Thyroid gland (tissue), 4 donors: Measurements from ENCODE around the gene ZNF507. TPM values are rescaled to one million over a fixed set of nuclear protein-coding genes. Genes with fewer than 3 reads are reported as not detected.
A peak's percentile ranks its signal among the peaks of the same experiment; 100 is the strongest.

Experiments used
- DNase-seq, 2 donors: peaks; one replicate each; pipeline ENCODE4 v3.0.0-alpha.2; 2019
- H3K27ac ChIP-seq, 3 donors: fragments of 200-600 bp; sonication (generic); 1 replicate in 2 of 3; 2 replicates in 1 of 3; pipeline ENCODE4 v1.5.1; 2016 to 2019; ENCODE audit warnings: mild to moderate bottlenecking in 1 of 3, moderate library complexity in 1 of 3
- H3K27me3 ChIP-seq: fragments of 200-600 bp; sonication (generic); one replicate; pipeline ENCODE4 v1.5.1; 2019
- H3K36me3 ChIP-seq, 2 donors: fragments of 200-600 bp; sonication (generic); one replicate each; pipeline ENCODE4 v1.5.1; 2016 to 2019
- H3K4me1 ChIP-seq, 2 donors: fragments of 200-600 bp; sonication (generic); one replicate each; pipeline ENCODE4 v1.5.1; 2017 to 2019
- H3K4me3 ChIP-seq, 3 donors: fragments of 200-600 bp; sonication (generic); replicated peaks in 1 of 3; 1 replicate in 2 of 3; 2 replicates in 1 of 3; pipeline ENCODE4 v1.5.1; 2016; ENCODE audit warnings: mild to moderate bottlenecking in 1 of 3
- H3K9me3 ChIP-seq: fragments of 200-600 bp; sonication (generic); one replicate; pipeline ENCODE4 v1.5.1; 2017
- POLR2A ChIP-seq, 2 donors: fragments of 450-650 bp; IDR thresholded peaks; one replicate each; pipeline ENCODE4 v1.6.1; 2017; ENCODE audit warnings: antibody characterized with exemption in 2 of 2, mild to moderate bottlenecking in 2 of 2, moderate library complexity in 1 of 2
- whole genome bisulfite sequencing, 2 donors: methylation state at CpG; one replicate each; pipeline ENCODE4 v1.1.5; 2017; 5-methylcytosine and 5-hydroxymethylcytosine counted together
- intact Hi-C: fragments of 100-400 bp; cut with DNase I; formaldehyde crosslinking; loops from one replicate; pipeline ENCODE4 v1.15.1; 2023
- total RNA-seq, 4 donors: library from RNA; depleted of rRNA; stranded (reverse); fragments of >200 nt; gene quantifications; one replicate each; pipeline ENCODE4 v1.2.3, GENCODE V29; 2016
- TF ChIP-seq, protein P1 (sequence below), 6 experiments: fragments of 200-600 bp in 3 of 6; fragments of 450-650 bp in 3 of 6; sonication (generic) in 3 of 6; IDR thresholded peaks; one replicate each; pipeline ENCODE4 v1.5.1; 2016 to 2019; ENCODE audit warnings: antibody characterized with exemption in 6 of 6, mild to moderate bottlenecking in 2 of 6, inconsistent platforms in 1 of 6, moderate library complexity in 1 of 6

The ZNF507 gene
- total RNA-seq, 4 donors from 2014 or later: 28.6 to 46.9 (median 38.0) TPM

GRCh38 chr19:32333227-32333626 lies 12.2 kb upstream of the ZNF507 start:
- Histone ChIP-seq H3K27ac (no peak overlapping the region), H3K27me3 (no peaks in the 10 kb centered on the region), H3K4me1 (no peaks in the 10 kb centered on the region), H3K4me3 (no peak overlapping the region), H3K36me3 (no peaks in the 10 kb centered on the region), H3K9me3 (no peaks in the 10 kb centered on the region)
- TF ChIP-seq POLR2A (IDR thresholded peaks at IDR 0.05): no peak
- TF ChIP-seq, protein P1, sequence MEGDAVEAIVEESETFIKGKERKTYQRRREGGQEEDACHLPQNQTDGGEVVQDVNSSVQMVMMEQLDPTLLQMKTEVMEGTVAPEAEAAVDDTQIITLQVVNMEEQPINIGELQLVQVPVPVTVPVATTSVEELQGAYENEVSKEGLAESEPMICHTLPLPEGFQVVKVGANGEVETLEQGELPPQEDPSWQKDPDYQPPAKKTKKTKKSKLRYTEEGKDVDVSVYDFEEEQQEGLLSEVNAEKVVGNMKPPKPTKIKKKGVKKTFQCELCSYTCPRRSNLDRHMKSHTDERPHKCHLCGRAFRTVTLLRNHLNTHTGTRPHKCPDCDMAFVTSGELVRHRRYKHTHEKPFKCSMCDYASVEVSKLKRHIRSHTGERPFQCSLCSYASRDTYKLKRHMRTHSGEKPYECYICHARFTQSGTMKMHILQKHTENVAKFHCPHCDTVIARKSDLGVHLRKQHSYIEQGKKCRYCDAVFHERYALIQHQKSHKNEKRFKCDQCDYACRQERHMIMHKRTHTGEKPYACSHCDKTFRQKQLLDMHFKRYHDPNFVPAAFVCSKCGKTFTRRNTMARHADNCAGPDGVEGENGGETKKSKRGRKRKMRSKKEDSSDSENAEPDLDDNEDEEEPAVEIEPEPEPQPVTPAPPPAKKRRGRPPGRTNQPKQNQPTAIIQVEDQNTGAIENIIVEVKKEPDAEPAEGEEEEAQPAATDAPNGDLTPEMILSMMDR (IDR thresholded peaks at IDR 0.05): no peak
- intact Hi-C loops: loop anchor here (10.0 kb wide), 1 partner anchor 232 kb away; no protein-coding TSS in a partner anchor
- DNase-seq: no peak
- WGBS, 2 donors: 70 to 75% methylated on average over 5 of the region's 5 CpGs

DNA sequence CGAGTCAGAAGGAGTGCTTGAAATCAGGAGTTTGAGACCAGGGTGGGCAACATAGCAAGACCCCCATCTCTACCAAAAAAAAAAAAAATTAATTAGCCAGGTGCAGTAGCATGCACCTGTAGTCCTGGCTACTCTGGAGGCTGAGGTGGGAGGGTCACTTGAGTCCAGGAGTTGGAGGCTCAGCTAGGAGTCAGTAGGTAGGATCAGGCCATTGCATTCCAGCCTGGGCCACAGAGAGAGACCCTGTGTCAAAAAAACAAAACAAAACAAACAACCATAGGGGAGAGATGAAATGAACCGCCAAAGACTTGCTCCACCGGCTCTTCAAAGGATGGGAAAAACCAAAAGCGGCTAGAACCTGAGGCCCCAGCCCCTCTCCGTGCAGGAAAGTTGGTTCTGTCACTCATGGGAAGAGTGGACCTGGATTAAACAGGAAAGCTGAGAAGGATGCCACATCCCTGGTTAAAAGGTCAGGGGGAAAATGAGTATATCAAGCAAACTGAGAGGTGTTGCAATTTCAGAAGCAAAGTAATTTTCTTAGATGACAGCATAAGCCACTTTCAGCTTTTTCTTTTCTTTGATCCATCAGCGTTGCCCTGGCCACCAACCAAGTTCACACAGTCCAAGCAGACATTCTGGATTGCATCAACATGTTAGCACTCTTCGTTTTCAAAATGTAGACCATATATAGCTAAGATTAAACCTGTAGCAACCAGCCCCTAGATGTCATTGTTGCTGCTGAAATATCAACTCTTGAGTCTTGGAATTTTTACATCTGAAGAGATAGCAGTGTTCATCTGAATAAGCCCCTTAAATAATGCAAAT lies 8.9 kb upstream of the ZNF507 start:
- no peak overlapping the region for H3K27ac ChIP-seq
- H3K4me3 ChIP-seq: no peak overlapping the region
- WGBS, 2 donors: 41 to 45% methylated on average over 7 of the region's 7 CpGs
- H3K27me3 ChIP-seq: no peaks in the 10 kb centered on the region
- H3K9me3 ChIP-seq: no peaks in the 10 kb centered on the region
- H3K4me1 ChIP-seq: no peaks in the 10 kb centered on the region
- no peak for TF ChIP-seq POLR2A (IDR thresholded peaks at IDR 0.05)
- TF ChIP-seq, protein P1 (IDR thresholded peaks at IDR 0.05): peak in 1 of 6 experiments; percentile 13
- intact Hi-C loops: loop anchor here (10.0 kb wide), 1 partner anchor 228 kb away; no protein-coding TSS in a partner anchor
- no peak for DNase-seq
- no peaks in the 10 kb centered on the region for H3K36me3 ChIP-seq

- TF ChIP-seq, protein P1 (IDR thresholded peaks at IDR 0.05): no peak
- TF ChIP-seq POLR2A (IDR thresholded peaks at IDR 0.05): no peak
- DNase-seq: no peak
- Histone ChIP-seq H3K36me3 (no peaks in the 10 kb centered on the region), H3K27ac (no peak overlapping the region), H3K4me1 (no peaks in the 10 kb centered on the region), H3K27me3 (no peaks in the 10 kb centered on the region), H3K4me3 (no peak overlapping the region), H3K9me3 (no peaks in the 10 kb centered on the region)
- intact Hi-C loops: loop anchor here (10.0 kb wide), 1 partner anchor 228 kb away; no protein-coding TSS in a partner anchor
- 88 to 89% methylated on average over 19 of the region's 19 CpGs for WGBS, 2 donors
These were observed 8.2 kb upstream of the ZNF507 start for GRCh38 chr19:32337084-32337808.

DNA sequence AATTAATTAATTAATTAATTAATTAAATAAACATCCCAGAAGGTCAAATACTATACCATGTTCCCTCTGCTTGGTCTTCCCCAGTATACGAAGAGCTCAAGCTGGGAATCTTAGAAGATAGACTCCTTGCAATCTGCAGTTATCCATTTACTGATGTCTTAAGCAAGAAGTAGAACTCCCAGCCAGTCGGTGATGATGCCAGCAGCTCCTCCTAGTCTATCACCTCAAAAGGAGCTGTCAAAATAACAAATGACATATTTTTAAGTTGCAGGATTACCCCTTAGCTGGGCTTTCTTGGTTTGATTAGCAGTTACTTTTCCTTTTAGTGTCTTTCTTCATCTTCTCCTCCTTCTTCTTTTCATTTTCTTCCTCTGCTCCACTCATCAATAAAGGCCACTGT lies 6.0 kb upstream of the ZNF507 start:
- DNase-seq: no peak
- TF ChIP-seq POLR2A (IDR thresholded peaks at IDR 0.05): no peak
- TF ChIP-seq, protein P1 (IDR thresholded peaks at IDR 0.05): no peak
- intact Hi-C loops: loop anchor here (10.0 kb wide), 1 partner anchor 225 kb away; no protein-coding TSS in a partner anchor
- Histone ChIP-seq H3K27me3 (no peaks in the 10 kb centered on the region), H3K9me3 (no peaks in the 10 kb centered on the region), H3K4me3 (no peak overlapping the region), H3K36me3 (no peaks in the 10 kb centered on the region), H3K27ac (no peak overlapping the region), H3K4me1 (no peaks in the 10 kb centered on the region)
- 86 to 87% methylated on average over 2 of the region's 2 CpGs for WGBS, 2 donors
